ENCODE results near the gene AKAP8L. TPM values are rescaled to one million over a fixed set of nuclear protein-coding genes. Genes with fewer than 3 reads are reported as not detected.
A peak's percentile ranks its signal among the peaks of the same experiment; 100 is the strongest.

AKAP8L gene
- total and polyA plus RNA-seq, 9 of the 15 experiments (the other 6 are each of a cell fraction or from before 2014, with no cell fraction given): 2.4 to 116 (median 70.7) TPM

DNA sequence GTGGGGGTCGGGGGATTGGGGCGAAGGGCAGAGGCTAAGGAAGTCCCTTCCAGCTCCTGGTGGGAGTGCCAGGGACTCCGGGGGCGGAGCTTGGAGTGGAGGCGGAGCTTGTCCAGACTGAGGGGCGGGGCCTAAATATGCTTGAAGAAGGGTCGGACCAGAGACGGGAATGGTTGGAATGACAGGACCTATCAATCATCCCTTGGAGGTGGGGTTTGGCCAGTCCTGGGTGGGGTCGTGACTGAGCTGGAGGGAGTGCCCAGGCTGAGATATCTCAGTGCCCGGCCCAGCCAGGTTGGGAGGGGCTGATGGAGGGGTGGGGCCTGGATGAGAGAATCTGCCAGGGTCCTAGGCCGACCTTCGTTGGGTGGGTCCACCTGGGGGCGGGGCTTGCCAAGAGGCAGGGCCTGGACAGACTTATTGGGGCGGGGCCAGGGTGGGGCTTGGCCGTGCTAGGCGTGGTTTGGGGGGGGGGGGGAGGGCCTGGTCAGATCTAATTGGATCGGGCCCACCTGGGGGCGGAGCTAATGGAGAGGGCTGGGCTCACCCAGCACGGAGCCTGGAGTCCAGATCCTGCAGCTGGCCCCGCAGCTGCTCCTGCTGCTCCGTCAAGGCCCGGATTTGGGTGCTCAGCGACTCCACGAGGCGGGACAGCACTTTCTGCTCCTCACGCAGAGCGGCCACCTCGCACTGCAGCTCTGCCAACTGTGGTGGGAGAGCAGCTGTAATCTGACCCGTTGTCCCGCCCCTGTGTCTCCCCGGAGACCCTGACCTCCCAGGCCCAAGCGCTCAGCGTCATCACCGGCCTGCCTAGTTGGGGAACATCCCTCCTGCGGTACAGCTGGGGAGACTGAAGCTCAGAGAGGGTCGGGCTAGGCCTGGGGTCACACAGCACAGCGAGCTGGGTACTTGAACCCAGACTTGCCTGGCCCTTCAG, 33.6 kb upstream of the AKAP8L start (continued):
- no peak for TF ChIP-seq CHD1 (IDR thresholded peaks at IDR 0.05; ENCODE audit: low read length)
- TF ChIP-seq ETV6 (IDR thresholded peaks at IDR 0.05; ENCODE audit: borderline replicate concordance in 1 of 2, low read depth in 2 of 2, low read length in 1 of 2): no peak
- TF ChIP-seq ETV6 (CRISPR knock-in tag; IDR thresholded peaks at IDR 0.05; ENCODE audit: borderline replicate concordance): no peak
- TF ChIP-seq KAT2B (IDR thresholded peaks at IDR 0.05; ENCODE audit: low read depth, low read length): no peak
- no peak for TF ChIP-seq WHSC1 (IDR thresholded peaks at IDR 0.05; ENCODE audit: low read length)
- no peak for TF ChIP-seq HMG20A (CRISPR knock-in tag; conservative IDR thresholded peaks at IDR 0.05)
- TF ChIP-seq, protein P1, sequence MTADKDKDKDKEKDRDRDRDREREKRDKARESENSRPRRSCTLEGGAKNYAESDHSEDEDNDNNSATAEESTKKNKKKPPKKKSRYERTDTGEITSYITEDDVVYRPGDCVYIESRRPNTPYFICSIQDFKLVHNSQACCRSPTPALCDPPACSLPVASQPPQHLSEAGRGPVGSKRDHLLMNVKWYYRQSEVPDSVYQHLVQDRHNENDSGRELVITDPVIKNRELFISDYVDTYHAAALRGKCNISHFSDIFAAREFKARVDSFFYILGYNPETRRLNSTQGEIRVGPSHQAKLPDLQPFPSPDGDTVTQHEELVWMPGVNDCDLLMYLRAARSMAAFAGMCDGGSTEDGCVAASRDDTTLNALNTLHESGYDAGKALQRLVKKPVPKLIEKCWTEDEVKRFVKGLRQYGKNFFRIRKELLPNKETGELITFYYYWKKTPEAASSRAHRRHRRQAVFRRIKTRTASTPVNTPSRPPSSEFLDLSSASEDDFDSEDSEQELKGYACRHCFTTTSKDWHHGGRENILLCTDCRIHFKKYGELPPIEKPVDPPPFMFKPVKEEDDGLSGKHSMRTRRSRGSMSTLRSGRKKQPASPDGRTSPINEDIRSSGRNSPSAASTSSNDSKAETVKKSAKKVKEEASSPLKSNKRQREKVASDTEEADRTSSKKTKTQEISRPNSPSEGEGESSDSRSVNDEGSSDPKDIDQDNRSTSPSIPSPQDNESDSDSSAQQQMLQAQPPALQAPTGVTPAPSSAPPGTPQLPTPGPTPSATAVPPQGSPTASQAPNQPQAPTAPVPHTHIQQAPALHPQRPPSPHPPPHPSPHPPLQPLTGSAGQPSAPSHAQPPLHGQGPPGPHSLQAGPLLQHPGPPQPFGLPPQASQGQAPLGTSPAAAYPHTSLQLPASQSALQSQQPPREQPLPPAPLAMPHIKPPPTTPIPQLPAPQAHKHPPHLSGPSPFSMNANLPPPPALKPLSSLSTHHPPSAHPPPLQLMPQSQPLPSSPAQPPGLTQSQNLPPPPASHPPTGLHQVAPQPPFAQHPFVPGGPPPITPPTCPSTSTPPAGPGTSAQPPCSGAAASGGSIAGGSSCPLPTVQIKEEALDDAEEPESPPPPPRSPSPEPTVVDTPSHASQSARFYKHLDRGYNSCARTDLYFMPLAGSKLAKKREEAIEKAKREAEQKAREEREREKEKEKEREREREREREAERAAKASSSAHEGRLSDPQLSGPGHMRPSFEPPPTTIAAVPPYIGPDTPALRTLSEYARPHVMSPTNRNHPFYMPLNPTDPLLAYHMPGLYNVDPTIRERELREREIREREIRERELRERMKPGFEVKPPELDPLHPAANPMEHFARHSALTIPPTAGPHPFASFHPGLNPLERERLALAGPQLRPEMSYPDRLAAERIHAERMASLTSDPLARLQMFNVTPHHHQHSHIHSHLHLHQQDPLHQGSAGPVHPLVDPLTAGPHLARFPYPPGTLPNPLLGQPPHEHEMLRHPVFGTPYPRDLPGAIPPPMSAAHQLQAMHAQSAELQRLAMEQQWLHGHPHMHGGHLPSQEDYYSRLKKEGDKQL (CRISPR knock-in tag; IDR thresholded peaks at IDR 0.05; ENCODE audit: borderline replicate concordance): no peak
- TF ChIP-seq, protein P2, sequence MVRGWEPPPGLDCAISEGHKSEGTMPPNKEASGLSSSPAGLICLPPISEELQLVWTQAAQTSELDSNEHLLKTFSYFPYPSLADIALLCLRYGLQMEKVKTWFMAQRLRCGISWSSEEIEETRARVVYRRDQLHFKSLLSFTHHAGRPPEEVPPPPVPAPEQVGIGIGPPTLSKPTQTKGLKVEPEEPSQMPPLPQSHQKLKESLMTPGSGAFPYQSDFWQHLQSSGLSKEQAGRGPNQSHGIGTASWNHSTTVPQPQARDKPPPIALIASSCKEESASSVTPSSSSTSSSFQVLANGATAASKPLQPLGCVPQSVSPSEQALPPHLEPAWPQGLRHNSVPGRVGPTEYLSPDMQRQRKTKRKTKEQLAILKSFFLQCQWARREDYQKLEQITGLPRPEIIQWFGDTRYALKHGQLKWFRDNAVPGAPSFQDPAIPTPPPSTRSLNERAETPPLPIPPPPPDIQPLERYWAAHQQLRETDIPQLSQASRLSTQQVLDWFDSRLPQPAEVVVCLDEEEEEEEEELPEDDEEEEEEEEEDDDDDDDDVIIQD (CRISPR knock-in tag; IDR thresholded peaks at IDR 0.05): no peak
- no peak for TF ChIP-seq ZNF197 (CRISPR knock-in tag; IDR thresholded peaks at IDR 0.05; ENCODE audit: low read depth)
- TF ChIP-seq, protein P3, sequence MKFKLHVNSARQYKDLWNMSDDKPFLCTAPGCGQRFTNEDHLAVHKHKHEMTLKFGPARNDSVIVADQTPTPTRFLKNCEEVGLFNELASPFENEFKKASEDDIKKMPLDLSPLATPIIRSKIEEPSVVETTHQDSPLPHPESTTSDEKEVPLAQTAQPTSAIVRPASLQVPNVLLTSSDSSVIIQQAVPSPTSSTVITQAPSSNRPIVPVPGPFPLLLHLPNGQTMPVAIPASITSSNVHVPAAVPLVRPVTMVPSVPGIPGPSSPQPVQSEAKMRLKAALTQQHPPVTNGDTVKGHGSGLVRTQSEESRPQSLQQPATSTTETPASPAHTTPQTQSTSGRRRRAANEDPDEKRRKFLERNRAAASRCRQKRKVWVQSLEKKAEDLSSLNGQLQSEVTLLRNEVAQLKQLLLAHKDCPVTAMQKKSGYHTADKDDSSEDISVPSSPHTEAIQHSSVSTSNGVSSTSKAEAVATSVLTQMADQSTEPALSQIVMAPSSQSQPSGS (CRISPR knock-in tag; IDR thresholded peaks at IDR 0.05): no peak
- no peak for TF ChIP-seq TAL1 (IDR thresholded peaks at IDR 0.05)
- no peak for TF ChIP-seq HNRNPH1 (optimal IDR thresholded peaks at IDR 0.05; ENCODE audit: low read depth, low read length)
- no peak for TF ChIP-seq ZNF311 (CRISPR knock-in tag; IDR thresholded peaks at IDR 0.05)
- TF ChIP-seq, protein P4, sequence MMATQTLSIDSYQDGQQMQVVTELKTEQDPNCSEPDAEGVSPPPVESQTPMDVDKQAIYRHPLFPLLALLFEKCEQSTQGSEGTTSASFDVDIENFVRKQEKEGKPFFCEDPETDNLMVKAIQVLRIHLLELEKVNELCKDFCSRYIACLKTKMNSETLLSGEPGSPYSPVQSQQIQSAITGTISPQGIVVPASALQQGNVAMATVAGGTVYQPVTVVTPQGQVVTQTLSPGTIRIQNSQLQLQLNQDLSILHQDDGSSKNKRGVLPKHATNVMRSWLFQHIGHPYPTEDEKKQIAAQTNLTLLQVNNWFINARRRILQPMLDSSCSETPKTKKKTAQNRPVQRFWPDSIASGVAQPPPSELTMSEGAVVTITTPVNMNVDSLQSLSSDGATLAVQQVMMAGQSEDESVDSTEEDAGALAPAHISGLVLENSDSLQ (IDR thresholded peaks at IDR 0.05): peak; percentile 98
- TF ChIP-seq BCOR (IDR thresholded peaks at IDR 0.05): peak; percentile 94
- TF ChIP-seq TEAD4 (IDR thresholded peaks at IDR 0.05; ENCODE audit: low read length): 0 out of 2 replicates have a peak, but pooled peaks have one; percentile 16
- no peak for TF ChIP-seq TEAD4 (CRISPR knock-in tag; IDR thresholded peaks at IDR 0.05; ENCODE audit: borderline replicate concordance)
- TF ChIP-seq ATF1 (CRISPR knock-in tag; IDR thresholded peaks at IDR 0.05): no peak
- TF ChIP-seq ATF1 (tag; IDR thresholded peaks at IDR 0.05): peak; percentile 66
